OCI-LY7 (cell line): ENCODE data around the gene ALG8.

Experiments
- EZH2phosphoT487 ChIP-seq: fragments of 200-600 bp; sonication (generic); IDR thresholded peaks from 2 replicates; pipeline ENCODE4 v1.6.1; 2018; ENCODE audit warnings: low read depth, borderline replicate concordance, mild to moderate bottlenecking, mixed run types, antibody characterized with exemption, low read length, moderate library complexity, mixed read lengths
- TF ChIP-seq, protein P1 (sequence below): fragments of 200-600 bp; sonication (generic); conservative IDR thresholded peaks from 2 replicates; pipeline ENCODE4 v1.5.1; 2014; ENCODE audit warnings: mild to moderate bottlenecking, antibody characterized with exemption, low read length, moderate library complexity, mixed read lengths

DNA sequence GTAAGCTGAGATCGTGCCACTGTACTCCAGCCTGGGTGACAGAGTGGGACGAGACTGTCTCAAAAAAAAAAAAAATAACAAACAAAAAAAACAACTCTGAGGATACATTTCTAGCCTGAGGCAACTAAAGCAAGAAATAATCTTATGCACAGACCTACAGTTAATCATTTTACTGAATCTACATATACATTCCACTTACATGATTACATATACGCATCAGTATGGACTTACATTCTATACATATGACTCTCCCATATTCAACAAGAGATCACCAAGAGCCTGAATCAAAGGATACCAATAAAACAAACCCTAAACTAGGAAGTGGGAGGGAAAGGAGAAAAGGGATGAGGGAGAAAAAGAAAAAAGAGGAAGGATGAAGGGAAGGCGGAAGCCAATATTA, 1.1 kb downstream of the ALG8 start:
- TF ChIP-seq, protein P1, sequence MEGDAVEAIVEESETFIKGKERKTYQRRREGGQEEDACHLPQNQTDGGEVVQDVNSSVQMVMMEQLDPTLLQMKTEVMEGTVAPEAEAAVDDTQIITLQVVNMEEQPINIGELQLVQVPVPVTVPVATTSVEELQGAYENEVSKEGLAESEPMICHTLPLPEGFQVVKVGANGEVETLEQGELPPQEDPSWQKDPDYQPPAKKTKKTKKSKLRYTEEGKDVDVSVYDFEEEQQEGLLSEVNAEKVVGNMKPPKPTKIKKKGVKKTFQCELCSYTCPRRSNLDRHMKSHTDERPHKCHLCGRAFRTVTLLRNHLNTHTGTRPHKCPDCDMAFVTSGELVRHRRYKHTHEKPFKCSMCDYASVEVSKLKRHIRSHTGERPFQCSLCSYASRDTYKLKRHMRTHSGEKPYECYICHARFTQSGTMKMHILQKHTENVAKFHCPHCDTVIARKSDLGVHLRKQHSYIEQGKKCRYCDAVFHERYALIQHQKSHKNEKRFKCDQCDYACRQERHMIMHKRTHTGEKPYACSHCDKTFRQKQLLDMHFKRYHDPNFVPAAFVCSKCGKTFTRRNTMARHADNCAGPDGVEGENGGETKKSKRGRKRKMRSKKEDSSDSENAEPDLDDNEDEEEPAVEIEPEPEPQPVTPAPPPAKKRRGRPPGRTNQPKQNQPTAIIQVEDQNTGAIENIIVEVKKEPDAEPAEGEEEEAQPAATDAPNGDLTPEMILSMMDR = no peak
- TF ChIP-seq EZH2phosphoT487 = no peak
